HepG2 (cell line): ENCODE data around the gene ADCY1. TPM values are rescaled to one million over a fixed set of nuclear protein-coding genes. Genes with fewer than 3 reads are reported as not detected.

Experiments used
- ATAC-seq: fragments of 200-7000 bp; cut with Tn5 transposase; 3 replicates; pipeline ENCODE4 v1.9.1; 2020; ENCODE audit warnings: mild to moderate bottlenecking, moderate library complexity
- BruUV-seq: library from RNA; stranded (reverse); fragments of 400-500 nt; replicated peaks from 2 replicates; lab custom pipeline; 2021; lab: Mats Ljungman, UMichigan
- CTCF ChIA-PET: fragments of 300-600 bp; formaldehyde crosslinking; extraction: SDS; loops from one replicate; lab custom pipeline; 2021; ENCODE audit warnings: low total read pairs, inconsistent platforms, low intra/inter-chr PET ratio; lab: Yijun Ruan, JAX
- POLR2A ChIA-PET: fragments of 350-600 bp; sonication (Branson Sonifier 250); formaldehyde crosslinking; loops from one replicate; lab custom pipeline; 2020; ENCODE audit warnings: antibody characterized with exemption, inconsistent platforms; lab: Yijun Ruan, JAX
- DNase-seq: peaks from one replicate; pipeline ENCODE4 v3.0.0-alpha.2; 2015; ENCODE audit warnings: low spot score
- FAIRE-seq: peaks from 3 replicates; lab custom pipeline; 2011; peaks lifted over from hg19 to GRCh38; lab: Jason Lieb, UNC
- H2AFZ ChIP-seq: one replicate; pipeline ENCODE4 v1.6.1; 2011; ENCODE audit warnings: low read length, inconsistent platforms
- H3K27ac ChIP-seq: fragments of 300-600 bp; 3 replicates; pipeline ENCODE4 v1.8.0; 2011; ENCODE audit warnings: mixed run types, mild to moderate bottlenecking, mixed read lengths, low read length, inconsistent platforms; ENCODE audit not compliant: insufficient read depth; ENCODE audit errors: extremely low read length
- H3K27me3 ChIP-seq, 2 experiments: fragments of 200-600 bp in 1 of 2; 2 replicates in 1 of 2; 3 replicates in 1 of 2; pipeline versions ENCODE4 v1.6.0 to v1.8.0; 2011; ENCODE audit warnings: low read length in 2 of 2, mild to moderate bottlenecking in 2 of 2, moderate library complexity in 2 of 2, inconsistent platforms in 1 of 2; ENCODE audit not compliant: insufficient read depth in 2 of 2, control insufficient read depth in 1 of 2
- H3K36me3 ChIP-seq, 2 experiments: fragments of 200-600 bp in 1 of 2; replicated peaks in 1 of 2; 2 replicates in 1 of 2; 3 replicates in 1 of 2; pipeline versions ENCODE4 v1.5.1 to v1.8.0; 2011; ENCODE audit warnings: low read length in 2 of 2, inconsistent platforms in 1 of 2; ENCODE audit not compliant: insufficient read depth in 2 of 2, control insufficient read depth in 1 of 2
- H3K4me1 ChIP-seq: 2 replicates; pipeline ENCODE4 v1.5.1; 2012; ENCODE audit warnings: low read length, inconsistent platforms; ENCODE audit not compliant: insufficient read depth
- H3K4me2 ChIP-seq: 2 replicates; pipeline ENCODE4 v1.6.0; 2011; ENCODE audit warnings: low read depth, low read length, inconsistent platforms
- H3K4me3 ChIP-seq, 3 experiments: fragments of 200-600 bp in 1 of 3; sonication (generic), shearing (Covaris generic) in 1 of 3; replicated peaks in 1 of 3; 2 replicates each; pipeline ENCODE4 v1.5.1; 2011 to 2016; ENCODE audit warnings: low read length in 3 of 3, inconsistent platforms in 2 of 3, low read depth in 2 of 3, mild to moderate bottlenecking in 2 of 3, control low read depth in 1 of 3, mixed read lengths in 1 of 3; ENCODE audit not compliant: insufficient read depth in 1 of 3
- H3K79me2 ChIP-seq: one replicate; pipeline ENCODE4 v1.6.1; 2011; ENCODE audit warnings: low read length, inconsistent platforms; ENCODE audit not compliant: insufficient read depth
- H3K9ac ChIP-seq: 2 replicates; pipeline ENCODE4 v1.6.0; 2011; ENCODE audit warnings: mild to moderate bottlenecking, low read depth, low read length, inconsistent platforms; ENCODE audit not compliant: insufficient read depth
- H3K9me3 ChIP-seq: 2 replicates; pipeline ENCODE4 v1.5.1; 2012; ENCODE audit warnings: mild to moderate bottlenecking, low read length
- H4K20me1 ChIP-seq: 2 replicates; pipeline ENCODE4 v1.6.0; 2011; ENCODE audit warnings: inconsistent platforms, mild to moderate bottlenecking, low read length, moderate library complexity; ENCODE audit not compliant: insufficient read depth
- PHB2 ChIP-seq: fragments of 450-650 bp; IDR thresholded peaks from 2 replicates; pipeline ENCODE4 v1.6.1; 2018; ENCODE audit not compliant: partially characterized antibody
- PHF5A ChIP-seq: IDR thresholded peaks from one replicate; pipeline ENCODE4 v1.6.1; 2018; ENCODE audit warnings: low read depth, missing genetic modification reagents; ENCODE audit not compliant: unreplicated experiment
- ZNF446 ChIP-seq: sonication (generic); formaldehyde crosslinking; IDR thresholded peaks from 2 replicates; pipeline ENCODE4 v1.5.0; 2020; ENCODE audit warnings: mild to moderate bottlenecking, missing genetic modification reagents
- ZNF567 ChIP-seq: sonication (generic); formaldehyde crosslinking; IDR thresholded peaks from 2 replicates; pipeline ENCODE4 v1.8.1; 2023; ENCODE audit warnings: mild to moderate bottlenecking, missing genetic modification reagents, borderline replicate concordance
- ZNF75D ChIP-seq: sonication (generic); formaldehyde crosslinking; IDR thresholded peaks from 2 replicates; pipeline ENCODE4 v1.8.1; 2023; ENCODE audit warnings: missing genetic modification reagents, mild to moderate bottlenecking, borderline replicate concordance
- WGBS: methylation state at CpG from one replicate; pipeline ENCODE4 v1.1.6; 2017; ENCODE audit warnings: low lambda C conversion rate; 5-methylcytosine and 5-hydroxymethylcytosine counted together
- in situ Hi-C: cut with HindIII; loops from 2 replicates; pipeline ENCODE4 v1.10.0; 2017; ENCODE audit warnings: low pct_unique_long_range_greater_than_20kb; ENCODE audit not compliant: extremely low pct_ligation_motif_present
- intact Hi-C: fragments of 100-400 bp; cut with micrococcal nuclease; formaldehyde crosslinking; loops from one replicate; pipeline ENCODE4 v1.10.0; 2022; ENCODE audit not compliant: unreplicated experiment
- polyA plus RNA-seq, 8 experiments: library from polyadenylated mRNA; depleted of rRNA in 3 of 8; stranded (reverse) in 7 of 8; unstranded in 1 of 8; fragments of >200 nt; fragmentation: Illumina TruSeq in 4 of 8; extraction: Trizol in 4 of 8; gene quantifications; 2 replicates each; pipeline versions ENCODE4 v1.2.1 to v1.2.3, GENCODE V29; 2011 to 2016; ENCODE audit warnings: low read depth in 4 of 8, missing spikeins in 1 of 8, mixed read lengths in 1 of 8; ENCODE audit not compliant: insufficient read depth in 1 of 8
- total RNA-seq, 5 experiments: library from RNA; depleted of rRNA; stranded (reverse); fragments of >200 nt; fragmentation: Illumina TruSeq; extraction: Trizol; gene quantifications; 2 replicates each; pipeline ENCODE4 v1.2.3, GENCODE V29; 2016; ENCODE audit warnings: low read depth in 1 of 5
- TF ChIP-seq, protein P1 (sequence below): sonication (generic); formaldehyde crosslinking; IDR thresholded peaks from 2 replicates; pipeline ENCODE4 v1.4.0; 2020; ENCODE audit warnings: missing genetic modification reagents
- TF ChIP-seq, protein P2 (sequence below): sonication (generic); formaldehyde crosslinking; IDR thresholded peaks from 2 replicates; pipeline ENCODE4 v1.5.0; 2020; ENCODE audit warnings: missing genetic modification reagents

ADCY1 gene
- total and polyA plus RNA-seq, 2 of the 13 experiments (the other 11 are each of a cell fraction or from before 2014, with no cell fraction given), result 0.80 to 1.2 TPM

DNA sequence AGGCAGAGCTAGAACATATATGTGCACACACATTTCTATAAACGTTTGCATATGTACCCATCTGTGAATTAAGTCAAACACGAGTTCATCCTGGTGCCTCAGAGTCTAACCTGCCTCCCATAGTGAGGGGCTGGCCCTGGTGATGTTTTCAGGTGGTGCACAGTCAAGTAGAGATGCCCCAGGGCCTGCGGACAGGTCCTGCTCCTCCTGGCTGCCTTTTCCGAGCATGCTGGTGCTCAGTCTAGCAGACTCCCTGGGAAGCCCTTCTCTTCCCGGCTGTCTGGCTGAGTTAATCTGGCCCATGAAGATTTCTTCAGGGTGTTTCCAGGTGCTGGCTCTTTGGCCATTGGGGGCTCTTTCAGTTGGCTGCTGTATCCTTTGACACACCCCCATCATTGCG is 14.3 kb downstream of the ADCY1 start:
- in situ Hi-C loops (loop anchor here (25.0 kb wide), 1 partner anchor 426 kb away; the partner anchor contains the start of gene RAMP3), intact Hi-C loops (loop anchor here (10.0 kb wide), 1 partner anchor 434 kb away; the partner anchor contains the start of gene RAMP3)
- Histone ChIP-seq H3K36me3 (no peaks in the 10 kb centered on the region), H3K9me3 (no peaks in the 10 kb centered on the region), H3K9ac (no peak overlapping the region), H3K4me2 (no peak overlapping the region), H3K27me3 (peaks cover 0 to 18% of the 10 kb centered on the region in 2 experiments; a peak in 4 of 5 replicates), H3K79me2 (no peaks in the 10 kb centered on the region), H2AFZ (no peak overlapping the region), H3K4me3 (no peak overlapping the region)
- CTCF ChIA-PET, result no interaction called here
- FAIRE-seq (no peak), DNase-seq (no peak)
- BruUV-seq, result no TSS peak
- WGBS, result 10% methylated on average over 6 of the region's 6 CpGs
- POLR2A ChIA-PET, result no interaction called here
- no peak for TF ChIP-seq ZNF446 (CRISPR knock-in tag)
- TF ChIP-seq ZNF75D, result no peak
- TF ChIP-seq PHF5A (CRISPR knock-in tag), result no peak
- TF ChIP-seq, protein P1, sequence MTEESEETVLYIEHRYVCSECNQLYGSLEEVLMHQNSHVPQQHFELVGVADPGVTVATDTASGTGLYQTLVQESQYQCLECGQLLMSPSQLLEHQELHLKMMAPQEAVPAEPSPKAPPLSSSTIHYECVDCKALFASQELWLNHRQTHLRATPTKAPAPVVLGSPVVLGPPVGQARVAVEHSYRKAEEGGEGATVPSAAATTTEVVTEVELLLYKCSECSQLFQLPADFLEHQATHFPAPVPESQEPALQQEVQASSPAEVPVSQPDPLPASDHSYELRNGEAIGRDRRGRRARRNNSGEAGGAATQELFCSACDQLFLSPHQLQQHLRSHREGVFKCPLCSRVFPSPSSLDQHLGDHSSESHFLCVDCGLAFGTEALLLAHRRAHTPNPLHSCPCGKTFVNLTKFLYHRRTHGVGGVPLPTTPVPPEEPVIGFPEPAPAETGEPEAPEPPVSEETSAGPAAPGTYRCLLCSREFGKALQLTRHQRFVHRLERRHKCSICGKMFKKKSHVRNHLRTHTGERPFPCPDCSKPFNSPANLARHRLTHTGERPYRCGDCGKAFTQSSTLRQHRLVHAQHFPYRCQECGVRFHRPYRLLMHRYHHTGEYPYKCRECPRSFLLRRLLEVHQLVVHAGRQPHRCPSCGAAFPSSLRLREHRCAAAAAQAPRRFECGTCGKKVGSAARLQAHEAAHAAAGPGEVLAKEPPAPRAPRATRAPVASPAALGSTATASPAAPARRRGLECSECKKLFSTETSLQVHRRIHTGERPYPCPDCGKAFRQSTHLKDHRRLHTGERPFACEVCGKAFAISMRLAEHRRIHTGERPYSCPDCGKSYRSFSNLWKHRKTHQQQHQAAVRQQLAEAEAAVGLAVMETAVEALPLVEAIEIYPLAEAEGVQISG (CRISPR knock-in tag), result no peak
- no peak for TF ChIP-seq ZNF567 (CRISPR knock-in tag)
- no peak for TF ChIP-seq PHB2
- TF ChIP-seq, protein P2, sequence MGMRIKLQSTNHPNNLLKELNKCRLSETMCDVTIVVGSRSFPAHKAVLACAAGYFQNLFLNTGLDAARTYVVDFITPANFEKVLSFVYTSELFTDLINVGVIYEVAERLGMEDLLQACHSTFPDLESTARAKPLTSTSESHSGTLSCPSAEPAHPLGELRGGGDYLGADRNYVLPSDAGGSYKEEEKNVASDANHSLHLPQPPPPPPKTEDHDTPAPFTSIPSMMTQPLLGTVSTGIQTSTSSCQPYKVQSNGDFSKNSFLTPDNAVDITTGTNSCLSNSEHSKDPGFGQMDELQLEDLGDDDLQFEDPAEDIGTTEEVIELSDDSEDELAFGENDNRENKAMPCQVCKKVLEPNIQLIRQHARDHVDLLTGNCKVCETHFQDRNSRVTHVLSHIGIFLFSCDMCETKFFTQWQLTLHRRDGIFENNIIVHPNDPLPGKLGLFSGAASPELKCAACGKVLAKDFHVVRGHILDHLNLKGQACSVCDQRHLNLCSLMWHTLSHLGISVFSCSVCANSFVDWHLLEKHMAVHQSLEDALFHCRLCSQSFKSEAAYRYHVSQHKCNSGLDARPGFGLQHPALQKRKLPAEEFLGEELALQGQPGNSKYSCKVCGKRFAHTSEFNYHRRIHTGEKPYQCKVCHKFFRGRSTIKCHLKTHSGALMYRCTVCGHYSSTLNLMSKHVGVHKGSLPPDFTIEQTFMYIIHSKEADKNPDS (CRISPR knock-in tag), result no peak
- TF ChIP-seq, all 625 proteins: peak for 0
- Histone ChIP-seq H3K4me1 (no peaks in the 10 kb centered on the region), H3K27ac (no peak overlapping the region), H4K20me1 (0 out of 2 replicates have a peak, but pooled peaks cover 3% of the 10 kb centered on the region)
- ATAC-seq, result no peak
